Adrenal gland (tissue), 5 donors: Measurements from ENCODE around the gene HS3ST3A1.

Experiments
- CTCF ChIP-seq, 6 experiments: fragments of 450-650 bp in 4 of 6; fragments of 200-600 bp in 2 of 6; sonication (generic) in 1 of 6; IDR thresholded peaks; 1 replicate in 5 of 6; 2 replicates in 1 of 6; pipeline versions ENCODE4 v1.5.1 to v1.8.0; 2016 to 2021; ENCODE audit warnings: antibody characterized with exemption in 6 of 6, mild to moderate bottlenecking in 2 of 6, moderate library complexity in 1 of 6
- POLR2A ChIP-seq, 2 donors: fragments of 450-650 bp; IDR thresholded peaks; one replicate each; pipeline ENCODE4 v1.6.1; 2017; ENCODE audit warnings: antibody characterized with exemption in 2 of 2, mild to moderate bottlenecking in 2 of 2, moderate library complexity in 1 of 2
- donor health status: DM: no; HTN: no; CAD: no.

DNA sequence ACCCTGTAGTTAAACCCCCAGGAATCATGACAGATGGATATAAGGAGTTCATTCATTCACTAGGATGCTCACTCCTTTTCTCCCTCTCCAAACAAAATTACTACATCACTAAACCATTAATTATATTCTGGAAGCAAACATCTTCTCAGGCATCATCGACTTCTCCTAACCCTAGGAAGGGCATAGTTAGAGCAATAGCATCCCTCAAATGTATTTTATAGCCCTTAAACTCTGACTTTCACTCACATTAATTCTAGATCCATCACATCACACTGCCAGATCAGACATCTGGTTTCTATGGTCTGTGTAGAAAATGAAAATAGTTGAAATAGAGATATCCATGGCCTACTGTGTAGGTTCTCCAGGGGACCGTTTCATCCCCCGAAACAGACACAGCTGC lies 143.9 kb downstream of the HS3ST3A1 start:
- TF ChIP-seq CTCF (IDR thresholded peaks at IDR 0.05) (no peak), POLR2A (IDR thresholded peaks at IDR 0.05) (no peak)
